NCI-H69 (cell line): ENCODE results near the gene SYNJ2.
"Not testable (repeated sequence)": the region's sequence is repeated elsewhere in the genome, so short reads cannot be mapped to it uniquely, and the experiment has no call there.

ENCODE experiments used
- DNase-seq: peaks from one replicate; lab custom pipeline; 2025; lab: John Stamatoyannopoulos, UW

Gene SYNJ2

DNA sequence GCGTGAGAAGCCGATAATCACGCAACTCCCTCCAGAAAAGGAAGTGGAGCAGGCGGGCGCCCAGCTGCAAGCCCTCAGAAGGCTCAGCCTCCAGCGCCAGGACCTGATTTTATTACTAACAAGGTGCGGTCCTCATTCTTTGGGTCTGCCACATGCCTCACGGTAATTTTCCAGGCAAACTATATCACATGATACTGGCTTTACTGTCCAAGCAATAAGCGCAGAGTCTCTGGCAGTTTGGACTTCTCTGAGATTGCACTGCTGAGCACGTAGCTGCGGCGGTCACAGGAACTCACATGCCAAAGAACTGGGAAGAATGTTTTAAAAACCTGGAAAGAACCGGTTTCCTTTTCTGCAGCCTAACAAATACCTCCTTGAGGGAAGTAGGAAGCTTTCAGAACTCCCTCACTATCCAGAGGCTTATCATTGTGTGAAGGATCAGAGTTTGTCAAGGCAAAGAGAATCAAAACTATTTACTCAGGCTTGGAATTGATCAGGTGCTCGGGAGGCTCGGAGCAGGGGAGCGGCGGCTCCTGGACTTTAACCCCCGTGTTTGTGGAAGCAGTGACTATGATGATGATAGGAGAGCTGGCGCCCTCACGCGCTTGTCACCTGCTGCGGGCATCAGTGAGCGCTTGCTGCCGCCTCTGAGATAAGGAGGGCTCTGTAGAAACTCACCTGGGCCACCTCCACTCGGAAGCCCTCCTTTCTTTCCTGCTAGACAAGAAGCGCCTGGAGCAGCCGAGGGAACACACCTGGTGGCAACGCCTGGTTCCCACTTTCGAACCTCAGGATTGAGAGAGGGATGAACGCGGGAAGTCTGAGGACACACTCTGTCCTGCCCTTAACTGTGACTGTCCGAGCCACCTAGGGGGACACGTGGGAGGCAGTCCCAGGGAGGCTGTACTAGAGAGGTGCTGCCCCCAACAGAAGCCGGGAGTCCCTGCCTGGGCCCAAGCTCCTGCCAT, 27.2 kb upstream of the SYNJ2 start:
- DNase-seq: peak; percentile 79

DNA sequence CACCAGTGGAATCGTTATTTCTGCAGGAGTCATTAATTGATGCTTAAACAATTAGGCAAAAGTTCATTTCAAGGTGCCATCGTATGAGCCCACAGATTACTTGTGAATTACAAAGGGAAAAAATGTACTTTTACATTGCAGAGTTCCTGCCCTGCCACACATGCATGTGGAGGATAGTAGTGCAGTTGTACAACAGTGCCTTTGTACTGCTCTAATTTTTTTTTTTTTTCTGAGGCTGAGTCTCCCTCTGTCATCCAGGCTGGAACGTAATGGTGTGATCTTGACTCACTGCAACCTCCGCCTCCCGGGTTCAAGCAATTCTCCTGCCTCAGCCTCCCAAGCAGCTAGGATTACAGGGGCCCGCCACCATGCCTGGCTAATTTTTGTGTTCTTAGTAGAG, 26.0 kb upstream of the SYNJ2 start:
- no peak for DNase-seq

DNA sequence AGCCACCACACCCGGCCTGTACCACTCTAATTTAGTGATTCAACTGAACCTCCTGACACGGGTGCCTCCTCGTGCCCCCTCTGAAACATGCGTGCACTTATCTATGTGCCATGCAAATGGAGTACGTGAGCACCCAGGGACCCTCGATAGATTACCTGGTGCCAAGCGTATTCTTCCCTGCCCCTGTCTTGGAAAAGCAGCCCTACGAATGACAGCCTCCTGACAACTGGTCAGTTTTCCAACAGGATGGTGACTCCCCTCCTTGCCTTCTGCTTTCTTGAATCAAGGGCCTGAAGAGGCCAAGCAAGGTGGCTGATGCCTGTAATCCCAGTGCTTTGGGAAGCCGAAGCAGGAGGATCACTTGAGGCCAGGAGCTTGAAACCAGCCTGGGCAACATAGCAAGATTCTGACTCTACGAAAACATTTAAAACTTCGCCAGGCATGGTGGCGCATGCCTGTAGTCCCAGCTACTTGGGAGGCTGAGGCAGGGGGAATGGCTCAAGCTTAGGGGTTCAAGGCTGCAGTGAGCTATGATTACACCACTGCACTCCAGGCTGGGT, 25.4 kb upstream of the SYNJ2 start:
- DNase-seq: no peak

DNA sequence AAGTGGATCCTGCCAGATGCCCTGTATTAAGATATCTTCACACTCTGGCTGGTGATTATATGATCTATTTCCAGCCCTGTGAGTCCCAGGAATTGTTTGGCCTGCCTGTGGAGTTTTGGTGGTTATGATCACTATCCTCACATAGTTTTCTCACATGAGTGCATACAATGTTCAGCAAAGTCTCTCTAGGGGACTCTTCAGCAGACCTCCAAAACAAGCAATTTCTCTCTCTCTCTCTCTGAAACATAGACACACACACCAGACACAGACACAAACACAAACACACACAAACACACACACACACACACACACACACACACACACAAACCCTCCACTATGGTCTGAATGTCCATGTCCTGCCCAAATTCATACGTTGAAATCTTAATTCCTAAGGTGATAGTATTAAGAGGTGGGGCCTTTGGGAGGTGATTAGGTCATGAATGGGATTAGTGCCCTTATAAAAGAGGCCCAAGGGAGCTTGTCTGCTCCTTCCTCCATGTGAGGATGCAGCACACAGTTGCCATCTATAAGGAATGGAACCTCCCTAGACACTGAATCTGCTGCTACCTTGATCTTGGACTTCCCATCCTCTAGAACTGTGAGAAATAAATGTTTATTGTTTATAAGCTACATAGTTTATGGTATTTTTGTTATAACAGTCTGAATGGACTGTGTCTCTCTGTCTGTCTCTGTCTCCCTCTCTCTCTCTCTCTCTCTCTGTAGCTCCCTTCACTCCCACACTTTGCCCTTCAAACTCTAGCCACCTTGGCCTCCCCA, 22.0 kb upstream of the SYNJ2 start:
- DNase-seq: no peak

DNA sequence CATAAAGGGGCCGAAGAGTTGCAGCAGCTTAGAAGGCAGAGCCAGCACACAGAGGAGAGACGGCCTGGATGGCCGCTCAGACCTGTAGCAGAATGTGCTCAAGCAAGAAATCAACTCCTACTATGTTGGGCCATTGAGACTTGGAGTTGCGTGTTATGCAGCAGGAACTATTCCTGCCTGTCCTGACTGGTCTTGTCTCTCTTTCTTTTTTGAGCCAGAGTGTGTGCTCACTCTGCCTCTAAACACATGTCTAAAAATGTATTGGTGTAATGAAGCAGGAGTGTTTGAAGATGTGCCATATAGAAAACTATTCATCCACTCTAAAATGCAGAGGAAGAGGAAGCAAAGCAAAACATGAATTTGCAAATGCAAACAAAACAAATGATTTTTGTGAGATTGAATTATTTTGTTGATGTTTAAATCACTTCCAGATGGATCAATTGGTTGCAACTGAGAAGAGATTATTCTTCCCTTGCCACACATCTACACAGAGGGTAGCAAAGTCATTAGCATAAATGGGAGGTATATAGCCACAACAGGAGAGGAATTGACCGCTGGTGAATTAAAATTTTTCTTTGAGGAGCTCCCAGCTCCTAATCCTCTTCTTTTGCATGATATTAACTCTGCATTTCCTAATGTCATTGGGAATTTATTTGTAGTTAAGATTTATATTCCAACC, 20.4 kb upstream of the SYNJ2 start:
- DNase-seq: no peak

DNA sequence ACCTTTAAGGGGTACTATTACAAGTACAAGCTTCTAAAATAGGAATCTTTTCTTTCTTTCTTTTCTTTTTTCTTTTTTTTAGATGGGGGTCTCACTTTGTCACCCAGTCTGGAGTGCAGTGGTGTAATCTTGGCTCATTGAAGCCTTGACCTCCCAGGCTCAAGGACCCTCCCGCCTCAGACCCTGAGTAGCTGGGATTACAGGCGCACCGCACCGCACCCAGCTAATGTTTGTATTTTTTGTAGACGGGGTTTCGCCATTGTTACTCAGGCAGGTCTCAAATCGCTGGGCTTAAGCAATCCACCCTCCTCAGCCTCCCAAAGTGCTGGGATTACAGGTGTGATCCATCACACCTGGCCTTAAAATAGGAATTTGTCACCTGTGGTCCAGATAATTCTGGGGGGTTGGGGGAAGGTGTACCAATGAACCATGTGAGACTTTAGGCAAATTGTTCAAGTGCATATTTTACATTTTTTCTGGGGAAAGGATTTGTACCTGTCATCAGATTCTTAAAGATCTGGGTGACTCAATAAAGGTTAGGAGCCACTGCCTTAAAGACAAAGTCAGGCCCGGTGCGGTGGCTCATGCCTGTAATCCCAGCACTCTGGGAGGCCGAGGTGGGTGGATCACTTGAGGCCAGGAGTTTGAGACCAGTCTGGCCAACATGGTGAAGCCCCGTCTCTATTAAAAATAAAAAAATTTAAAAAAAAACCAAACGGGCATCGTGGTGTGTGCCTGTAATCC, 19.7 kb upstream of the SYNJ2 start:
- DNase-seq: no peak

DNA sequence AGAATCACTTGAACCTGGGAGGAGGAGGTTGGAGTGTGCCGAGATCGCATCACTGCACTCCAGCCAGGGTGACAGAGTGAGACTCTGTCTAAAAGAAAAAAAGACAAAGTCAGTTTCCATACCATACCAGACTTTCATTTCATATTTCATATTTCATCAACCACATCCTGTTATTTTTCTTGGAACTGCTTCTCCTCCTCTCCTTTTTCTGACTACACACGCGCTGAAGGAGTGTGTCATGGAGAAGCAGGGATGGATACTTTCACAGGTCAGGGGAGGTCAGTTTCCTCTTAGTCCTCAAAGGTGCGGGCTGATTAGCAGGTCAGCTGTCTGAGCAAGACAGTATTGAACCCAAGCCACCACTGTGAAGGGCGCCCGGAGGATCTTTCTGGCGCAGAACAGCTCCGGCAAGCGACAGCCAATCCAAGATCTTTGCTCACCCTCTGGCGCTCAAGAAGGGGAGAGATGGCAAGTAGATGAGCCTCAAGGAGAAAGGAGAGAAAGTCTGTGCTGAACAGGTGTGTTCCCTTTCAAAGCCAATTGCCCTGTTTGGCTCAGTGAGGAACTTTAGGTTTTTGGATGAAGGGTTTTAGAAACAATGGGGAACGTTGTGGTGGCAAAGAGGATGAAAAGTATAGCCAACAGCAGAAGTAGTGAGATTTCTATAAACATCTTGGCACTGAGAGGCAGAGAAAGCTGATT, 18.9 kb upstream of the SYNJ2 start:
- DNase-seq: no peak

DNA sequence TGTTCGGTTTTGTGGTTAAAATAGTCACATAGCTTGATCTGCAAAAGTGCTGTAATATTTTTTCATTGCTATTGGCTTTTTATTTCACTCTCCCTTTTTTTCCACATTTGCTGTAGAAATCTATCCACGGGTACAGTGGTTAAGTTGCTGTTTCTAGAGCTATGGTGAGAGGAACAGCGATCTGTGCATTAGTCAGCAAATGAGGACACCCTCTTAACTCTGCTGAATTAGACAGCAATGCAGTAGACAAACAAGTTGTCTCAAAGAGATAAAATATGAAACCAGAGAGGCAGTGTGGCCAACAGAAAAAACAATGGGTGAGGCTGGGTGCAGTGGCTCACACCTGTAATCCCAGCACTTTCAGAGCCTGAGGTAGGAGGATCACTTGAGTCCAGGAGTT, 17.6 kb upstream of the SYNJ2 start:
- no peak for DNase-seq

DNA sequence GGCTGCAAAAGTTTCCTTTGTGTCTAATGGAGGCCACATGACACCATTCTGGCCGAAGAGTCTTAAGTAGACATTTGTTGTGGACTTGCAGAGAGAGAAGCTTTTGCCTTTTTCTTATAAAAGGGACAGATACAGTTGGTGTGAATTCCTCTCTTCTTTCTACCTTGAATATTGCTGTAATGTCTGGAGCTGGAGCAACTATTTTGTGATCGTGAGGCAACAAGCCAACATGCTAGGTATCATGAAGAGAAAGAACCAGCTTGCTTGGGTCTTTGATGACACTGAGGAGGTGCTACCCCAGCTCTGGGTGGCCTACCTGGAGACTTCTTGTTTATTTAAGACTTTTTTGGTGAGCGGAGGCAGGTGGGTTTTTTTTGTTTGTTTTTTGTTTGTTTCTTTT, 16.3 kb upstream of the SYNJ2 start:
- DNase-seq: no peak

DNA sequence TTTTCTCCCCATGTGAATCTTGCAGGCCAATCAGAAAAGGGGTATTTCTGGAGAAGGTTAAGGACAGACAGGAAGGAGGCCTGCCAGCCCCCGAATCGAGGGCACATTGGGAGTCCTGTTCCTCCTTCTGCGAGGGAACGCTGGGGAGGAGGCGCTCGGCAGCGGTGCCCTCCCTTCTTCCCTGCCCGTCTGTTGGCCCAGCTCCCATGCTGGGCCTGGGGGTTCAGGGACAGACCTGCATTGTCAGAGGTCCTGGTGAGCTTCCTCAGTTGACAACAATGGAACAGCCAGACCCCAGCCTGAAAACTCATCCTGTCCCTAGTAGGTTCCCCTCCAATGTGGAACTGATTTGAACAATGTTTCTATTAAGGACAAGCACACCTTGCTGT, 15.1 kb upstream of the SYNJ2 start:
- peak; percentile 58 for DNase-seq

DNA sequence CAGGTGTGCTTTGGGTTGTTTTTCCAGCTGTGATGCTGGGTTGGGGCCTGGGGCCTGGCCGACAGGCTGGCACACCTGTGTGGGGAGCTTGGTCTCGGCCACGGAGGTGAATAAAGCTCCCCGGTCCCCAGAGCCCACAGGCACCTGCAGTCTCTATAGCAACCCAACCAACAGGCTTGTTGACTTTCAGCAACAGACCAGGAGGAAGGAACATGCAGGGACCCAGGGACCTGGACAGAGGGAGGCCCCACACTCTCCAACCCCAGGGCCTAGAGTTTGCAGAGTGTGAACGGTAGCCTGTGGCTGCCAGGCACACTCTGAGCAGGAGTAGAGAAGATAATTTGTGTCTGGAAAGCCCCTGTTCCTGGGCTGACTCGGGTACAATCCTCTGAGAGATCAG, 14.6 kb upstream of the SYNJ2 start:
- DNase-seq: peak; percentile 86

DNA sequence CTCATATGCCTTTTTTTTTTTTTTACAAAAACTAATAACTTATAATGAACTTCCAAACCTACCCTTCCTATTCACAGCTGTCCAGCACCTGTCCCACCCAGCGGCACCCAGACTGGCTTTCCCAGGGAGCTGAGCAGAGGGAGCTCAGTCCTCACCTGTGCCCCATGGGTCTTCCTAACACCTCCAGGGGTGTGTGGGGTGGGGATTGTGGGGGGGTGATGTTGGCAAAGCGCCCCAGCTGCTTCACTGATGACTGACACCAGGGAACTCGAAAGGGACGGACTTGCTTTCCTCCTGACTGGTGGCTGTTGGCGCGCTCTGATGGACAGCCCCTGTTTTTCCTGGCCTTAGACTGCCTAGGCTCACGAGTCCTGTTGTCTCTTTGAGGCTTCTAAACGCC, 14.2 kb upstream of the SYNJ2 start:
- no peak for DNase-seq

DNA sequence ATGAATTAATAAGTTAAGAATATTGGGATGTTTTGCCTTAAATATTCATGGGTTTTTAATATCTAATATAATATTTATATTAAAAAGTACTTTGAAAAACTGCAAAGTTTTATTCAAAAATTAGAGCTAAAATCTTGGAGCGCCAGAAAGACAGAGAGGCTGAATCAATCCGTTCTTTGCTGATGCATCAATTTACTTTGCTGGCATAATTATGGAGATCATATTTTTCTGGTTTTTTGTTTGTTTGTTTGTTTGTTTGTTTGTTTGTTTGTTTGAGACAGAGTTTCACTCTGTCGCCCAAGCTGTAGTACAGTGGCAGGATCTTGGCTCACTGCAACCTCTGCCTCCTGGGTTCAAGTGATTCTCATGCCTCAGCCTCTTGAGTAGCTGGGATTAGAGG, 9.5 kb upstream of the SYNJ2 start:
- DNase-seq: not testable (repeated sequence)

DNA sequence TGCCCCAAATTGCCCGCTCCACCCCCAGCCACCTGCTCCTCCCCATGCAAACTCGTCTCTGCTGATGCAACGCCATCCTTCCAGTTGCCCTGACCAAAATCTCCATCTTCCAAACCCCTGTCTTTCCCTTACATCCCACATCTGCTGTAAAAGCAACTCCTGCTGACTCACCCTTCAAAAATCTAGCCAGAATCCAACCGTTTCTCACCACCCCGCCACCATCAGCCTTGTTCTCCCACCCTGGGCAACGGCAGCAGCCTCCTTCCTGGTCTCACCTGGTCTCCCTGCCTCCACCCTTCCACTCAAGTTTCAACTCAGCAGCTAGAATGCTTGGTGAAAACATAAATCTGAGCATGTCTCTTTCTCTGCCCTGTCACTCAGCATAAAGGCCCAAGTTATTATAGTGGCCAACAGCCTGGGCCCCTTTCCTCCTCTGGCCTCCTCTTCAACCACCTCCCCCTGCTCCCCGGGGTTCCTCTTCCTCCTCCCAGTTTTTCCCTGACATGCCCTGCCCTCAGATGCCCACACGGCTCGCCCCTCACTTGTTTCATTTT, 7.2 kb upstream of the SYNJ2 start:
- DNase-seq: no peak

DNA sequence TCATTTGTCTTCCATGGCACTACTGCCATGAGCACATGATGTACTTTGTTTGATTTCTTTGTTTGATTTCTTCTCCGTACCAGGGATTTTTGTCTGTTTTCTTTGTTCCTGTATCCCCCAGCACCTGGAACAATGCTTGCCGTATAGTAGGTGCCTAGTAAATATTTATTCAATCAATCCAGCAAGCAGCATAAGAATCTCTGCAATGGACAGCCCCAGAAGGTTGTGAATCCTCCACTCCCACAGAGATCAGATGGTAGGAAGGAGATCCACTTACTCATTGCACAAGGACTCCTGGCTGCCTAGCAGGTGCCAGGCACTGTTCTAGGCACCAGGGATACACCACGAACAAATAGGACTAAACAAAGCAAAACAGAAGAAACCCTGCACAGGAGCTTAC, 6.7 kb upstream of the SYNJ2 start:
- peak; percentile 46 for DNase-seq

DNA sequence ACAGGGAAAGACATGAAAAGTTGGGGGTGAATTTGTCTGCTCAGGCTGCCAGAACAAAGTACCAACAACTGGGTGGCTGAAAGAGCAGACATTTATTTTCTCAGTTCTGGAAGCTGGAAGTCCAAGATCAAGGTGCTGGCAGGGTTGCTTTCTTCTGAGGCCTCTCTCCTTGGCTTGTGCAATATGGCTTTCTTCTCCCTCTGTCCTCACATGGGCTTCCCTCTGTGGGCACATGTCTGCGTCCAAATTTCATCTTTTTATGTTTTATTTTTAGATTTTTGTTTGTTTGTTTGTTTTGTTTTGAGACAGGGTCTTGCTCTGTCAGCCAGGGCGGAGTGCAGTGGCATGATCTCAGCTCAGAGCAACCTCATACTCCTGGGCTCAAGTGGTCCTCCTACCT, 6.2 kb upstream of the SYNJ2 start:
- DNase-seq: no peak

DNA sequence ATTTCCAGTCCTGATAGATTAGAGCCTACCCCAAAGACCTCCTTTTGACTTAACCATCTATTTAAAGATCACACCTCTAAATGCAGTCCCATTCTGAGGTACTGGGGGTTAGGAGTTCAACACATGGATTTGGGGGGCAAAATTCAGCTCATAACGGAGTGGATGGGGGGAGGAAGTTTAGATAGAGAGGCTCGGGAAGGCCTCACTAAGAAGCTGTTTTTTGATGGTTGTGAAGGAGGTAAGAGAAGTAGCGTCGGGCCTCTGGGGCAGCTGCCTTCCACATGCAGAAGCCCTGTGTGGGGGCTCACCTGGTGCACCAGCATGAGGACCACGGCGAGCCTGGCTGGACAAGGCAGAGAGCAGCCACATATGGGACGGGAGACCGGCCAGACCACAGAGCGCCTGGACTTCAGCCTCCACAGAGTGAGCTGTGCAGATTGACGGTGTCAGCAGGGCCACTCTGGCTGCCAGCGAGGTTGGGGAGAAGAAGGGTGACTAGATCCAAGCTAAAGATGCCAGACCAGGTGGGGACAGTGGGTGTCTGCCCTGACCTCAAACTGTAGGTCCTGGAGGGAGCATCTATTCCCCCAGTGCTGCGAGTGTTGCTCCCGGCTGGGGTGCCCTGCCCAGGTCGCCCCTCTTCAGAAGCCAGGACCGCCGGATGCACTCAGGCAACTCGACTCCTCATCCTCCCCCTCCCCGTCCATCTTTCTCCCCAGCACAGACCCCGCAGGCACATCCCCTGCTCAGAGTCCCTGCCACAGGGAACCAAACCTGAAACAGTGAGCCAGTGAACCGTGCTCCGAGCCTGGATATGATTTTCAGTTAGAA, 5.1 kb upstream of the SYNJ2 start:
- no peak for DNase-seq

DNA sequence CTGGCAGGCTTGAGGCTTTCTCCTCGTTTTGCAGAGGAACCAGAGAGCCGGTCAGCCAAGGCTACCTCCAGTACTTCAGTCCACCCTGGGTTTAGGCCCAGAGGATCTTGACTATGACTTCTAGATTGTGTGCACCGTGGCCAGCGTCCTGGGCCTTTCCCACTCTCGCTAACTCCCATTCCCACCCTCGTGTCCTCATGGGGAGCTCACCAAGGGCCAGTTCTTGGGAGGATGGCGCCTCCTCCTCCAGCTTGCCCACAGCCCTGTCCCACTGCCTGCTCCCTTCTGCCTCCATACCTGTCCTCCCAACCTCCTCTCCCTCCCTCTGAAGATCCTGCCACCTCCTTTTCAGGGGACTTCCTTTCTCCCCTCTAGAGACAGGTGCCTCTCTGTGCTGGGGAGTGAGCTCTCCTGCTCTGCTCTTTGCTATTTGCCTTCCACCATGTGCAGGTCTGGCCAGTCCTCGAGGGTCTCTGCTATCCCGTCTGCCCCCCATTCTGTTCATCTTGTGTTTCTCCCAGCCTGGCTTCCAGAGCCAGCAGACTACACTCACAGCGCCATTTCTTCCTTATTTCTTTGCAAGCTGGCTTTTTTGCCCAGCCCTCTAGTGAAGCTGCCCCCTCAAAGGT, 4.4 kb upstream of the SYNJ2 start:
- no peak for DNase-seq
